Measurements from ENCODE around the gene CENPB. TPM values are rescaled to one million over a fixed set of nuclear protein-coding genes. Genes with fewer than 3 reads are reported as not detected.

Gene CENPB
- total RNA-seq, 1 donor, result 87.7 TPM

DNA sequence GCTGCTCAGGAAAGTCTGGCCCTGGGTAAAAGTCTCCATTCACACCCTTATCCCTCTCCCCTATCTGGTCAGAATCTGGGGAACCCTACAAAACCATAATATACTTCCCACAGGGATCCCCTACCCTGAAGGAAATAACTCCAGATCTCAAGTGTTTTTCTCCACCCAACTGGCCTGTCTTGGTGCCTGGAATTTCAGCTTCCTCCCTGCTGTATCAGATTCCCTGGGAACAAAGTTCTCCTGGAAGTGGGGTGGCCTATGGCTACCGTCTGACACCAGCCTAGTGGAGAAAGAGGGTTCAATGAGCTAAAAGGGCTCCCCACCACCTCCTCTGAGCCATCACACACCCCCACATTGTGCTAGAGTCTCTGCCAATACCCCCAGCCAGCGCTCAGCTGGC is 39.1 kb downstream of the CENPB start:
- H3K4me3 ChIP-seq (ENCODE audit: low read depth, low read length), result no peak overlapping the region
- no peak for DNase-seq (ENCODE audit: low read depth)
- TF ChIP-seq, protein P1, sequence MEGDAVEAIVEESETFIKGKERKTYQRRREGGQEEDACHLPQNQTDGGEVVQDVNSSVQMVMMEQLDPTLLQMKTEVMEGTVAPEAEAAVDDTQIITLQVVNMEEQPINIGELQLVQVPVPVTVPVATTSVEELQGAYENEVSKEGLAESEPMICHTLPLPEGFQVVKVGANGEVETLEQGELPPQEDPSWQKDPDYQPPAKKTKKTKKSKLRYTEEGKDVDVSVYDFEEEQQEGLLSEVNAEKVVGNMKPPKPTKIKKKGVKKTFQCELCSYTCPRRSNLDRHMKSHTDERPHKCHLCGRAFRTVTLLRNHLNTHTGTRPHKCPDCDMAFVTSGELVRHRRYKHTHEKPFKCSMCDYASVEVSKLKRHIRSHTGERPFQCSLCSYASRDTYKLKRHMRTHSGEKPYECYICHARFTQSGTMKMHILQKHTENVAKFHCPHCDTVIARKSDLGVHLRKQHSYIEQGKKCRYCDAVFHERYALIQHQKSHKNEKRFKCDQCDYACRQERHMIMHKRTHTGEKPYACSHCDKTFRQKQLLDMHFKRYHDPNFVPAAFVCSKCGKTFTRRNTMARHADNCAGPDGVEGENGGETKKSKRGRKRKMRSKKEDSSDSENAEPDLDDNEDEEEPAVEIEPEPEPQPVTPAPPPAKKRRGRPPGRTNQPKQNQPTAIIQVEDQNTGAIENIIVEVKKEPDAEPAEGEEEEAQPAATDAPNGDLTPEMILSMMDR (IDR thresholded peaks at IDR 0.05; ENCODE audit: insufficient read depth, low read depth, low read length), result no peak

DNA sequence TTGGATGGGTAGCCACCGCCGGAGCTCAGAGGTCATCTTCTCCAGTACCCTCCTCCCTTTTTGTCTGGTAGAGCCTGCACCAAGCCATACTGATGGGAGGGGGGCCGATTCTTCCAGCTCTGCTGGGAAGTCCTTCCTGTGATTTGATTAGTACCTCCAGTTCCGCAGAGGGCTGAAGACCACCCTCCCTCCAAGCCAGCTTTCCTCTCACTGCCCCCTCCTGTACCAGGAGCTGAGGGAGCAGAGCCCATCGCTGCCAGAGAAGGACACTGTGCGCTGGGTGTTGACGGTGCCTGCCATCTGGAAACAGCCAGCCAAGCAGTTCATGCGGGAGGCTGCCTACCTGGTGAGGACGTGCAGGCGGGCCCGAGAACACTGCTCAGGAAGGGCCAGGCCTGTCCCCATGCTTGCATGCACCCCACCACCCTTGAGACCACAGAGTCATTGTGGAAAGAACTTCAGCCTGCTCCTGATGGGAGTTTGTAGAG is 40.8 kb downstream of the CENPB start:
- TF ChIP-seq, protein P1 (IDR thresholded peaks at IDR 0.05; ENCODE audit: insufficient read depth, low read depth, low read length), result no peak
- no peak for DNase-seq (ENCODE audit: low read depth)
- no peak overlapping the region for H3K4me3 ChIP-seq (ENCODE audit: low read depth, low read length)

DNA sequence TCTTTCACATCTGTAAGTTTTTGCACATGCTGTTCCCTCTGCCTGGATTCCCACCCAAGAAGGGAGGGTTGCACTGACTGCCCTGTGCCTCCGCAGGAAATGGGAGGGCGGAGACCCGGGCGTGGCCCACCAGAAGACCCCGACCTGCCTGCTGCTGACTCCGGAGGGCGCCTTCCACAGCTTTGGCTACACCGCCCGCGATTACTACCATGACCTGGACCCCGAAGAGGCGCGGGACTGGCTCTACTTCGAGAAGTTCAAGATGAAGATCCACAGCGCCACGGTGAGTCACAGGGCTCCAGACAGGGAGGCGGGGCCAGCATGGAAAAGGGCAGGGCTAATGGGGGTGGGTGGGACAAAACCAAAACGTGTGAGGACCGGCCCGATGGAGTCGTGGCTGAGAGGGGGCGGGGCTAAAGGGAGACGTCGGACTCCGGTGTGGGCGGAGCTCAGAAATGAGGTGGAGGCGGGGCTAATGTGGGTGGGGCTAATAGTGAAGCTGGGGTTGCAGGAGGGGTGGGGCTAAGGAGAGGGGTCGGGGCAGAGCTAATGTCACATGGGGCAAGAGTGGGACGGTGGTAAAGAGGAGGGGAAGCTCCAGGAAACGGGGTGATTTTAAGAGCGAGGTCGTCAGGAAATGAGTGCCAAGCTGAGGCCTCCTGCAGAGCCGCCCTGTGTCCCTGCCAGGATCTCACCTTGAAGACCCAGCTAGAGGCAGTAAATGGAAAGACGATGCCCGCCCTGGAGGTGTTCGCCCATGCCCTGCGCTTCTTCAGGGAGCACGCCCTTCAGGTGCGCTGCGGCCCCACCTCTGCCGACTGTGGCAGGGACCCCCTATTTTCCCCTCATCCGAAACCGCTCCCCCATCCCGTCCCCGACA is 41.5 kb downstream of the CENPB start:
- TF ChIP-seq, protein P1 (IDR thresholded peaks at IDR 0.05; ENCODE audit: insufficient read depth, low read depth, low read length), result no peak
- H3K4me3 ChIP-seq (ENCODE audit: low read depth, low read length), result no peak overlapping the region
- peak; percentile 16 for DNase-seq (ENCODE audit: low read depth)

DNA sequence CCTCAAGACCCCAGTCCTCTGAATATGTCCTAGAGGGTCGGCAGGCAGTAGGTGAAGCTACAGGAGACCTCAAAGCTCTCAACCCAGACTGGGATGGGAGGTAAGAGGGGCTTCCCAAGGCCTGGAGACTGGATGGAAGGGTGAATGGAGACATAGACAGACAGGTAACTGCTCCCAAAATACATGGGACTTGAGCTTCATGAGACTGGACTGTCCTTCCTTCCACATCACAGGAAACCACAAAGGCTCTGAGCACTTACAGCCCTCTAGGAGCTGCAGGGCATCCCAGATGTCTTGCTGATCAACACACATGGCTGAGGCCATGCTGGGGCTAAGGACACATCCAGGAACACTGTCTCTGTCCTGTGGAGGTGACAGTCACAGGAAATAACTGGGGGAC is 42.5 kb downstream of the CENPB start:
- H3K4me3 ChIP-seq (ENCODE audit: low read depth, low read length), result no peak overlapping the region
- TF ChIP-seq, protein P1 (IDR thresholded peaks at IDR 0.05; ENCODE audit: insufficient read depth, low read depth, low read length), result no peak
- DNase-seq (ENCODE audit: low read depth), result no peak

DNA sequence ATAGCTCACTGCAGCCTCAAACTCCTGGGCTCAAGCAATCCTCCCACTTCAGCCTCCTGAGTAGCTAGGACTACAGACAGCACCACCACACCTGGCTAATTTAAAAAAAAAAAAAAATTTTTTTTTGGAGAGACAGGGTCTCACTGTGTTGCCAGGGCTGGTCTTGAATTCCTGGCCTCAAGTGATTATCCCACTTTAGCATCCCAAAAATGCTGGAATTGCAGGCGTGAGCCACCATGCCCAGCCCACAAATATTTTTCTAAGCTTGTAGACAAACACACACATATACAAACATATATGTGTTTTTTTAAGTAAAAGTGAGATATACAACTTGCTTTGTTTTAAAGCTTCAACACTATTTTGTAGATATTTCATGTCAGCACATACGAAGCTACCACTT is 43.3 kb downstream of the CENPB start:
- TF ChIP-seq, protein P1 (IDR thresholded peaks at IDR 0.05; ENCODE audit: insufficient read depth, low read depth, low read length), result no peak
- DNase-seq (ENCODE audit: low read depth), result no peak
- H3K4me3 ChIP-seq (ENCODE audit: low read depth, low read length), result no peak overlapping the region

DNA sequence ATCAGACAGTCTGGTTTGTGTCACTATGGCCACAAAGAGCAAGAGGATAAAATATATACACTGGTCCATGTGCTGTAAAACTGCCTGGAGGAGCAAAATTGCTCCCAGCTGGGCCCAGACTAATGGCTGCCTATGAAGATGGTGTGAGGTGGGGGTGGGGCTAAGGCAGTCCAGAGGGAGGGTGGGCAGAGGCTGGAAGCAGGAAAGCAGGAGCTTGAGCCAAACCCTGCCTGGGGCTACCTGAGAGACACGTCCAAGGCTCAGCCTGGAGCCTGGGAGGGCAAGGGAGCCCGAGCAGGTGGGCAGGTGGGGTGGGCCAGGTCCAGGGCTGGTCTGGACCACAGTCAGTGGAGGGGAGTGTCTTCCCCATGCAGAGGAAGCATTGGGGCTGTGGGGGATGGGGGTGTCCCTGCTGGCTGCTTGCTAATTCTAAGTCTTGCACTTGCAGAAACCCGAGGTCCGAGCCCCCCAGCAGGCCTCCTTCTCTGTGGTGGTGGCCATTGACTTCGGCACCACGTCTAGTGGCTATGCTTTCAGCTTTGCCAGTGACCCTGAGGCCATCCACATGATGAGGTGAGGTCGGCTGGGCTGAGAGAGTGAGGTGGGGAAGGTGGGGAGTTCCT is 44.6 kb downstream of the CENPB start:
- TF ChIP-seq, protein P1 (IDR thresholded peaks at IDR 0.05; ENCODE audit: insufficient read depth, low read depth, low read length), result no peak
- H3K4me3 ChIP-seq (ENCODE audit: low read depth, low read length), result no peak overlapping the region
- no peak for DNase-seq (ENCODE audit: low read depth)

Data from fibroblast of villous mesenchyme (primary cell).